Measurements from ENCODE around the gene RAC3. TPM values are rescaled to one million over a fixed set of nuclear protein-coding genes. Genes with fewer than 3 reads are reported as not detected.

The RAC3 gene
- total and polyA plus RNA-seq, 9 of the 15 experiments (the other 6 are each of a cell fraction or from before 2014, with no cell fraction given): 0.23 to 292 (median 118) TPM

DNA sequence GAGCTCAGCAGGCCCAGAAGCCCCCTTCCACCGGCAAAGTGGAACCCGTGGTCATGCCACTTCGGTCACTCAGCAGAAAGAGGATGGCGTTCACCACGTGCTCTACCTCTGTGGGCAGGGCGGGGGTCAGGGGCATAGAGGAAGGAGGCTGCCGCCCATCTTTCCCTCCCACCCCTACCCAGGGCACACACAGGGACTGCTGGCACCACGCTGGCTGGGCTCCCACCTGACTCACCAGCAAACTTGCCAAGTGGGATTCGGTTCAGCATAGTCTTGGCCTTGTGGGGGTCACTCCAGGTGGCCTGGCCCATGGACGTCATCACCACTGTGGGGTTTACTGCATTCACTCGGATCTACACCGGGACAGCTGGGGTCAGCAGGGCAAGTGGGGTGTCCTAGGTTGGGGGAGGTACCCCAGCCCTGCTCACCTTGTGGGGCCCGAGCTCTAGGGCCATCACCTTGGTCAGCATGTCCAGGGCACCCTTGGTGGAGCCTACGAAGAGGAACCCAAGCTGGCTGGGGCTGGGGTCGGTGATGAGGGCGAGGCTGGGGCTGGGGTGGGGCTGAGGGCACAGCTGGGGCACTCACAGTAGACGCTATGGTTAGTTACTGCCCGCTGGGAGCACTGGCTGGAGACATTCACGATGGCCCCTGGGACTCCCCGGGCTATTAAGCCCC, 4.6 kb downstream of the RAC3 start:
- FAIRE-seq: no peak
- Histone ChIP-seq H4K20me1 (replicated peaks; ENCODE audit: control insufficient read depth, insufficient read depth, low read length) (peaks cover 21% of the 10 kb centered on the region; the same call in 1 of the 2 replicates), H3K9me3 (replicated peaks; ENCODE audit: control insufficient read depth, insufficient read depth, low read depth, low read length) (no peaks in the 10 kb centered on the region), H3K36me3 (ENCODE audit: control insufficient read depth, insufficient read depth, low read length) (peaks cover 38% of the 10 kb centered on the region; the same call in 2 of the 3 replicates), H2AFZ (ENCODE audit: low read depth, low read length) (no peak overlapping the region), H3K27me3 (ENCODE audit: control insufficient read depth in 2 of 2, insufficient read depth in 2 of 2, low read length in 2 of 2) (no peaks in the 10 kb centered on the region), H3K9me1 (ENCODE audit: control insufficient read depth, insufficient read depth, low read length) (peaks cover 6% of the 10 kb centered on the region), H3K4me1 (replicated peaks in 1 of 2; ENCODE audit: control insufficient read depth in 2 of 2, insufficient read depth in 2 of 2, low read length in 2 of 2) (peaks cover 29 to 76% of the 10 kb centered on the region in 2 experiments), H3K9ac (ENCODE audit: insufficient read depth in 1 of 2, low read depth in 2 of 2, low read length in 2 of 2) (peak overlapping the region; percentile 83 to 97), H3K4me3 (peak overlapping the region; percentile 97), H3K4me2 (ENCODE audit: insufficient read depth, low read length) (peak overlapping the region; percentile 95), H3K27ac (ENCODE audit: extremely low read depth, low read depth, low read length) (peak overlapping the region; percentile 98; the same call in 1 of the 3 replicates), H3K79me2 (ENCODE audit: control insufficient read depth, insufficient read depth, low read length) (peaks cover 41% of the 10 kb centered on the region)
- 75% methylated on average over 14 of the region's 20 CpGs for WGBS (ENCODE audit: insufficient coverage, low coverage, missing lambda C conversion rate)
- intact Hi-C loops (cut with micrococcal nuclease): loop anchor here (10.0 kb wide), 1 partner anchor 309 kb away; no protein-coding TSS in a partner anchor
- in situ Hi-C loops (cut with MboI): no loop called here
- BruUV-seq (replicated peaks): no TSS peak
- POLR2A ChIA-PET: interaction anchor here (0.6 to 6.4 kb wide), 6 partner anchors 8 to 94 kb away, joined by 3 to 51 read pairs (median 4); partner anchors contain the start of genes CENPX and LRRC45
- ATAC-seq: no peak
- CTCF ChIA-PET (ENCODE audit: low intra/inter-chr PET ratio): interaction anchor here (0.7 to 2.0 kb wide), 2 partner anchors 76 to 274 kb away, joined by 4 to 14 read pairs; no protein-coding TSS in a partner anchor
- DNase-seq (ENCODE audit: extremely low read depth in 1 of 4, low spot score in 3 of 4): no peak
- TF ChIP-seq MAZ (CRISPR knock-in tag; conservative IDR thresholded peaks at IDR 0.05 in 1 of 2, IDR thresholded peaks at IDR 0.05 in 1 of 2): no peak
- TF ChIP-seq RERE (CRISPR knock-in tag; IDR thresholded peaks at IDR 0.05; ENCODE audit: borderline replicate concordance): no peak
- TF ChIP-seq, protein P1, sequence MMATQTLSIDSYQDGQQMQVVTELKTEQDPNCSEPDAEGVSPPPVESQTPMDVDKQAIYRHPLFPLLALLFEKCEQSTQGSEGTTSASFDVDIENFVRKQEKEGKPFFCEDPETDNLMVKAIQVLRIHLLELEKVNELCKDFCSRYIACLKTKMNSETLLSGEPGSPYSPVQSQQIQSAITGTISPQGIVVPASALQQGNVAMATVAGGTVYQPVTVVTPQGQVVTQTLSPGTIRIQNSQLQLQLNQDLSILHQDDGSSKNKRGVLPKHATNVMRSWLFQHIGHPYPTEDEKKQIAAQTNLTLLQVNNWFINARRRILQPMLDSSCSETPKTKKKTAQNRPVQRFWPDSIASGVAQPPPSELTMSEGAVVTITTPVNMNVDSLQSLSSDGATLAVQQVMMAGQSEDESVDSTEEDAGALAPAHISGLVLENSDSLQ (IDR thresholded peaks at IDR 0.05): no peak
- TF ChIP-seq HDAC3 (IDR thresholded peaks at IDR 0.05; ENCODE audit: borderline replicate concordance, partially characterized antibody): no peak
- no peak for TF ChIP-seq RB1 (IDR thresholded peaks at IDR 0.05; ENCODE audit: low read depth)
- TF ChIP-seq NR1H2 (CRISPR knock-in tag; IDR thresholded peaks at IDR 0.05): 0 out of 2 replicates have a peak, but pooled peaks have one; percentile 27
- 0 out of 2 replicates have a peak, but pooled peaks have one; percentile 34 for TF ChIP-seq POLR2G (IDR thresholded peaks at IDR 0.05; ENCODE audit: low read depth, low read length)
- TF ChIP-seq E2F6 (IDR thresholded peaks at IDR 0.05; ENCODE audit: borderline replicate concordance in 1 of 2, extremely low read depth in 1 of 2, insufficient read depth in 1 of 2, insufficient read length in 1 of 2, low read depth in 1 of 2, low read length in 1 of 2, poor library complexity in 1 of 2, severe bottlenecking in 1 of 2): no peak
- TF ChIP-seq, protein P2, sequence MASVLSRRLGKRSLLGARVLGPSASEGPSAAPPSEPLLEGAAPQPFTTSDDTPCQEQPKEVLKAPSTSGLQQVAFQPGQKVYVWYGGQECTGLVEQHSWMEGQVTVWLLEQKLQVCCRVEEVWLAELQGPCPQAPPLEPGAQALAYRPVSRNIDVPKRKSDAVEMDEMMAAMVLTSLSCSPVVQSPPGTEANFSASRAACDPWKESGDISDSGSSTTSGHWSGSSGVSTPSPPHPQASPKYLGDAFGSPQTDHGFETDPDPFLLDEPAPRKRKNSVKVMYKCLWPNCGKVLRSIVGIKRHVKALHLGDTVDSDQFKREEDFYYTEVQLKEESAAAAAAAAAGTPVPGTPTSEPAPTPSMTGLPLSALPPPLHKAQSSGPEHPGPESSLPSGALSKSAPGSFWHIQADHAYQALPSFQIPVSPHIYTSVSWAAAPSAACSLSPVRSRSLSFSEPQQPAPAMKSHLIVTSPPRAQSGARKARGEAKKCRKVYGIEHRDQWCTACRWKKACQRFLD (CRISPR knock-in tag; IDR thresholded peaks at IDR 0.05): no peak

All from K562 (cell line).